HG03060 (cell line): ENCODE data around the gene UBC.
"Not testable (repeated sequence)": the region's sequence is repeated elsewhere in the genome, so short reads cannot be mapped to it uniquely, and the experiment has no call there.

ENCODE experiments used
- ATAC-seq: cut with Tn5 transposase; IDR thresholded peaks from one replicate; pipeline ENCODE4 v1.9.1; 2021; ENCODE audit warnings: low read depth, moderate number of reproducible peaks; ENCODE audit not compliant: unreplicated experiment

UBC gene

GRCh38 chr12:124938108-124938507 is 23.7 kb upstream of the UBC start:
- ATAC-seq: no peak

DNA sequence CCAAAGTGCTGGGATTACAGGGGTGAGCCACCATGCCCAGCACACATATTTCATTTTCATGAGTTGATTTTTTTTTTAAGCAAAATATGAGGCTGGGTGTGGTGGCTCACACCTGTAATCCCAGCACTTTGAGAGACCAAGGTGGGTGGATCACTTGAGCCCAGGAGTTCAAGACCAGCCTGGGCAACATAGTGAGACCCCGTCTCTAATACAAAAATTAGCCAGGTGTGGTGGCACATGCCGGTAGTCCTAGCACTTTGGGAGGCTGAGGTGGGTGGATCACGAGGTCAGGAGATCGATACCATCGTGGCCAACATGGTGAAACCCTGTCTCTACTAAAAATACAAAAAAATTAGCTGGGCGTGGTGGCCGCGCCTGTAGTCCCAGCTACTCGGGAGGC is 17.1 kb upstream of the UBC start:
- ATAC-seq: not testable (repeated sequence)

GRCh38 chr12:124930586-124930985 is 16.1 kb upstream of the UBC start:
- ATAC-seq: no peak

- ATAC-seq: no peak
These were observed 15.4 kb upstream of the UBC start for GRCh38 chr12:124929649-124930419.

DNA sequence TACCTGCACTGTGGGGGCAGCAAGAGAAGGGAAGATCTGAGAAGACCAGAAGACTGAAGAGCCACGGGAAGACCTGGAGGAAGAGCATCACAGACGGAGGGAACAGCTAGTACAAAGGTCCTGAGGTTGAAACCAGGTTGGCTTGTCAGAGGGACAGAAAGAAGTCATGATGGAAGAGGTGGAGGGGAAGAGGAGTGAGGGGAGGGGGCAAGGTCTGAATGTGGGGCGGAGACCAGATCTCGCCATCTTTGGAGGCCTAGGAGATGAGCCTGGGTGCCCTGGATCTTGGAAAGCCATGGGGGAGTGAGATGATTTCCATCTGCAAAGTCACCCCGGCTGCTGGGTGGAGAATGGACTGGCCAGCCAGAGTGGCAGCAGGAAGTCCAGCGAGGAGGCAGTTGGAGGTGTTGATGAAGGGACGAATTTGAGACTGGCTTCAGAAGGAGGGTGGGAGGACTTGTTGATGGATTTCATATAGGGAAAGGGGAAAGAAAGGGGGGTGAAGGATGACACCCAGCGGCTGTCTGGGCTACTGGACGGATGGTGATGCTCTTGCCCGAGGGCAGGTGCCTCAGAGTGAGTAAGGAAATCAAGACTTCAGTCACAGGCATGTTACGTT is 14.6 kb upstream of the UBC start:
- ATAC-seq: no peak

- peak; percentile 7 for ATAC-seq
These were observed 13.9 kb upstream of the UBC start for GRCh38 chr12:124928095-124928911.

DNA sequence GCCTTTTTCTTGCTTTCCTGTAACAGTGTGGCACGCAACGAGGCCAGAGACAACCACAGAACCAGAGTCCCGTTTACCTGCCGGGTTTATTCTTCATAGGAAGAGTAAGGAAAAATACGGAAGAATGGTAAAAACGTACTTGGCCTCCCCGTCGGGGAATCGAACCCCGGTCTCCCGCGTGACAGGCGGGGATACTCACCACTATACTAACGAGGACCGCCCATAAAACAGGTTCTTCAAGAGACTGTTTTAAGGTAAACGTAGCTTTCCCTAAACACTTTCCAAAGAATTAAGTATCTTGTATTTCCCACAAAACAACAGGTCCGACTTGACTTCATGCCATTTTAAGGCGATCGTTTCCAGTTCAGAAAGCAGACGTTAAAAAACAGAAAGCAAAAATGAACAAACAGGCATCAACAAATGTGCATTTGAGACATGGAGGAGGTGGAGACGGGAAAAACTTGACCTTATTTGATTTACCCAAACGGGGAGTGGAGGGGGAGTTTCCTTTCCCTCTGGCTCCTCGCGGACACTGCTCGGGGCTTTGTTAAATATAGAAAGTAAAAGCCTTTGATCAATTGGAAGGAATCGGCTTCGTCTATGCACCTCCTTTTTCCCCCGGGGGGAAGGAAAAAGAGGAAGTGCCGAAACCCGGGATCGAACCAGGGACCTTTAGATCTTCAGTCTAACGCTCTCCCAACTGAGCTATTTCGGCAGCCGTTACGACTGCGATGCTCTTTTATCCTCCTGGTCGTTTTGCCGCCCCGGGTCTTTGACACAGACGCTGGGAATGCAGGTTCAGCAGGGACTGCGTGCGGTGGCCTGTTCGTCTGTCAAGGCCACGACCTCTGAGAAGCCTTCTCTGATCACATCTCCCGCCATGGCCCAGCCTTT is 13.0 kb upstream of the UBC start:
- peak; percentile 75 for ATAC-seq

GRCh38 chr12:124925782-124926181 is 11.3 kb upstream of the UBC start:
- ATAC-seq: not testable (repeated sequence)

DNA sequence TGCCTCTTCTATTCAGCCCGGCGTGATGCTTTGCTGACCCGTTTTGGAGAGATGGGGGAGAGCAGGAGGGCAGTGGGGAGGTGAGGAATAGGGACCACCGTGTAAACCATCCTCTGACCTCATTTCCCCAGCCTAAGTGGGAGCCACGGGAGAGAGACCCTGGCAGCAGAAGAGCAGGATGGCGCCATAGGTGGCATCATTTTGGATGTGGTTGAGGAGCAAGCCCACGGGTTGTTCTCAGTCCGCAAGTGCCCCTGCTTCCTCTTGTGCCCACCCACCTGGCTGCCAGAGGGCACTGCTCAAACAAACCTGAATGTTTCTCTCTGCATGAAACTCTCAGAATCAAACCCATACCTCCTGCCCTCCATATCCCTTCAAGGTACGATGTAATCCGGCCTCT is 10.7 kb upstream of the UBC start:
- ATAC-seq: no peak

DNA sequence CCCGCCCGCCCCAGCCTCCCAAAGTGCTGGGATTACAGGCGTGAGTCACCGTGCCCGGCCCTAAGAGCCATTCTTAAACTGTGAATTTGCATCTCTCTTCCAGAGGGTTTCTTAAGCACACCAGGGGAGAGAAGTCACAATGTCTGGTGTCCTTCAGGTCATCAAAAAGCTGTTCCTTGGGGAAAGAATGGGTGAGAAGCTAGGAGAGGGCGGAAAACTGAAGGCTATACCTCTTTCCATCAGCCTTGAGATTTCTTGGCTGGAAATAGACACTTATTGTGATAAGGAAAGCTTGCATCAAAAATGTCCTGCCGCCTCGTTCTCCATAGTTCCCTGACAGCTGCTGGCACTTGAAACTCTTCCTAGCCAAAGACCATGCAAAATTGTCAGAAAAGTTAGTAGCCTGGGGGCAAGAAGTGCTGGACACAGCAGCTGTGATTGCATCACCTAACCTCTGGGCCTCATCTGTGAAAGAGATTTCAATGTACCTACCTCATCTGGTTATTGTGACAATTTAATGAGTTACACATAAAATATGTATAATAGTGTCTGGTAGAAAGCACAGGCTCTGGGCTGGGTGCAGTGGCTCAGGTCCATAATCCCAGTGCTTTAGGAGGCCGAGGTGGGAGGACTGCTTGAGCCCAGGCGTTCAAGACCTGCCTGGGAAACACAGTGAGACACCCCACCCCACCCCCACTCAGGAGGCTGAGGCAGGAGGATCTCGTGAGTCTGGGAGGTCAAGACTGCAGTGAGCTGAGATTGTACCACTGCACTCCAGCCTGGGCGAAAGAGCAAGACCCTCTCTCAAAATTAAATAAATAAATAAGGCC is 9.7 kb upstream of the UBC start:
- ATAC-seq: no peak

- ATAC-seq: peak; percentile 36
These were observed 7.0 kb upstream of the UBC start for GRCh38 chr12:124921200-124922031.

DNA sequence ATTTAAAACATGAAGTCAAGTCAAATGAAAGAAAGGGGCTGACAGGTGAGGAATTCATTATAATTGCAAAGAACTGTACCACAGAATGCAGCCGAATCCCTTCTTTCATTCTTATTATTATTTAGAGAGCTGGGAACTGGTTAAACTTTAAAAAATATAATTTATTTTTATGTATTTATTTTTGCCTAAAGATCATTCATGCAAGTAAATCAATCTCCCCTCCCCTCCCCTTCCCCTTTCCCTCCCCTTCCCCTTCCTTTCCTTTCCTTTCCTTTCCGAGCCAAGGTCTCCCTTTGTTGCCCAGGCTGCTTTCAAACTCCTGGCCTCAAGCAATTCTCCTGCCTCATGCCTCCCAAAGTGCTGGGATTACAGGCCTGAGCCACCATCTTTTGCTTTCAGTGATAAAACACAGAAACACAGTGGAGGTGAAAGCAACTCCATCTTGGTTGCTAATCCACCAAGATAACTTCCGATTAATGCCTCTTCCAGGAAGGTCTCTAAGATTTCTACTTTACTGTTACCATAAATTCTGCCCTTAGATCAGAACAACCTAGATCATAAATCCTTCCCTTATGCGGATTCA is 6.0 kb upstream of the UBC start:
- ATAC-seq: no peak

DNA sequence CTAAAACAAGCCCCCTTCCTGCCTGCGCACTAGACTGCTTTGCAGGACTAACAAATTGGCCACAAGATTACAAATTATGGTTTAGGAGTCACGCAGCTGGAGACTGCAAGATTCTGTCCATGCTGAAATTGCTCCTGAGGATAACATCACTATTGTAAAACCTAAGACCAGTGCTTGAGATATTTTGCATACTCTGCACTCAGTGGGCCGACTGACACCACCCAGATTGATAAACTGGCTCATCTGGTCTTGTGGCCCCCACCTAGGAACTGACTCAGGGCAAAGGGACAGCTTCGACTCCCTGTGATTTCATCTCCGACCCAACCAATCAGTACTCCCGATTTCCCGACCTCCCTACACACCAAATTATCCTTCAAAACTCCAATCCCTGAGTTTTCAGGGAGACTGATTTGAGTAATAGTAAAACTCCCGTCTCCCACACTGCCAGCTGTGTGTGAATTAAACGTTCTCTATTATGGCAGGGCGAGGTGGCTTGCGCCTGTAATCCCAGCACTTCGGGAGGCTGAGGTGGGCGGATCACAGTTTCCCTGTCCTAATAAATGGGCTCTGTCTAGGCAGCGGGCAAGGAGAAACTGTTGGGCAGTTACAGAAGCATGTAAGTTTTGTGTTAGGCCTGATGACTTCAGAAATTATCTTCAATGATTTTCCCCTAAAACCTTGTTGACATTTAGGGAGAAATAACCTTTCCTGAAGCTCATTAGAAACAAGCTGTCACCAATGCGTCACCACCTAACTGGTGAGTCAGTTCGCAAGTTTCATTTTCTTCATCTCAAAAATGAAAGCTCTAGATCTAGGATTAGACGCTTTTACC is 5.3 kb upstream of the UBC start:
- no peak for ATAC-seq

- not testable (repeated sequence) for ATAC-seq
These were observed 4.2 kb upstream of the UBC start for GRCh38 chr12:124918622-124918988.

- no peak for ATAC-seq
These were observed 3.6 kb upstream of the UBC start for GRCh38 chr12:124917841-124918621.

DNA sequence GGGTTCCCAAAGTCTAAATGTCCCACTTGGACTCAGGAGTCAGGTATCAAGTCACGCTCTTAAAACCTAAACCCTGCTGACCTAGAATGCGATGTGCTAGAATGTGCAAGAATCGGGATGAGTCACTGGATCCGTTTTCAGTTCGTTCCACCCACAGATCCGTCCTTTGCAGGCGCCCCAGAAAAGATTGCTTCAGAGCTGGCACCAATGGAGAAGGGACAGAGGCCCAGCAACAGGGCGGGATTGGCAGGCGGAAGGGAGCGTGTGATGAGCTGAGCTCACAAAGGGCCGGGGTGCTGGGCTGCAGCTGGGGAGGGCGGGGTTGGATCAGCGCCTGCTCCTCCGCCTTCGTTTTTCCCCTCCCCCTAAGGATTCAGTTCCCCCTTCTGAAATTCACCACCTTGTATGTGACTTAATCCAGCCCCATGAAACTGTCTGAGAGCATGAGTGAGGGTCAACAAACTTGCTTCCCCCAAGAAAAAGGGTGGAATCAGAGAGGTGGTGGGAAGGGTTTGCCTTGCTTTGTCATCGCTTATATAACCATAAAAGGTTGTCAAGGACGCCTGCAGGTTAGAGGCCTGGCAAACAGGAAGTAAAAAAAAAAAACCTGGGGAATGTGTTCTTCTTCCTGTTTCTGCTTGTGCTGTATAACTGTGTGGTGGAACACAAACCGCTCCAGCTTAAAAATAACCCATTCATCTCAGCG is 2.8 kb upstream of the UBC start:
- peak; percentile 24 for ATAC-seq
